HG02840 (cell line): ENCODE data around the gene GOLIM4.
"Not testable (repeated sequence)": the region's sequence is repeated elsewhere in the genome, so short reads cannot be mapped to it uniquely, and the experiment has no call there.

Source experiments
- ATAC-seq: cut with Tn5 transposase; IDR thresholded peaks from one replicate; pipeline ENCODE4 v1.9.1; 2021; ENCODE audit warnings: mild to moderate bottlenecking, moderate library complexity, moderate number of reproducible peaks; ENCODE audit not compliant: unreplicated experiment, low FRiP score

Gene GOLIM4, protein sequence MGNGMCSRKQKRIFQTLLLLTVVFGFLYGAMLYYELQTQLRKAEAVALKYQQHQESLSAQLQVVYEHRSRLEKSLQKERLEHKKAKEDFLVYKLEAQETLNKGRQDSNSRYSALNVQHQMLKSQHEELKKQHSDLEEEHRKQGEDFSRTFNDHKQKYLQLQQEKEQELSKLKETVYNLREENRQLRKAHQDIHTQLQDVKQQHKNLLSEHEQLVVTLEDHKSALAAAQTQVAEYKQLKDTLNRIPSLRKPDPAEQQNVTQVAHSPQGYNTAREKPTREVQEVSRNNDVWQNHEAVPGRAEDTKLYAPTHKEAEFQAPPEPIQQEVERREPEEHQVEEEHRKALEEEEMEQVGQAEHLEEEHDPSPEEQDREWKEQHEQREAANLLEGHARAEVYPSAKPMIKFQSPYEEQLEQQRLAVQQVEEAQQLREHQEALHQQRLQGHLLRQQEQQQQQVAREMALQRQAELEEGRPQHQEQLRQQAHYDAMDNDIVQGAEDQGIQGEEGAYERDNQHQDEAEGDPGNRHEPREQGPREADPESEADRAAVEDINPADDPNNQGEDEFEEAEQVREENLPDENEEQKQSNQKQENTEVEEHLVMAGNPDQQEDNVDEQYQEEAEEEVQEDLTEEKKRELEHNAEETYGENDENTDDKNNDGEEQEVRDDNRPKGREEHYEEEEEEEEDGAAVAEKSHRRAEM

DNA sequence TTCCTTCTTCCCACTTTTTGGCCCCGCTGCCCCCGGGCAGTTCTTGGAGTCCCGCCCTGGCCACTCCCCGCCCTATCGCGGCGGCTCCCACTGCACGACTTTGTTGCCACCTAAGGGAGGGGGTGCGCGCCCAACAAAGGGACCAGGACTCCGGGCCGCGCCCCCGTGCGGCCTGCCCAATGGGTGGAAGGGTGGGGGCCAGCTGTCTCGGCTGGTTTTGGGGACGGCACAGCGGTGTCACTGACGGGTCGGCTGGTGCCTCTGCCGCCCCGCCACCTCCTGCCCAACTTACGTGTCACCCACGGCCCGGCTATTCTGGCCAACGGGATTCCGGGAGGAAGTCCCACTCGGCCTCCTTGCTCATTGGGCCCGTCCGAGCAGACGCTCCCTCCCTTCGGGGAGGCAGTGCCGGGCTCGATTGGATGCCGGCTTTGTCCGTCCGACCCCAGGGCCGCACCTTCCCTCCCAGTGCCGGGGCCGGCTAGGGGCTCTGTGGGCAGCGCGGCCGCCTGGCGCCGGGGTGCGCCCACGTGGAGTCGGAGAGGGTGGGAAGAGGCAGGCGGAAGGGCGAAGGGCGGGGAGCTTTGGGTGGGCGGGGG, at the start of gene GOLIM4:
TSS of gene GOLIM4 (minus strand) at position 314 of the 599 bp plus-strand sequence. CDS start 639 bp downstream, outside the sequence.
- peak; percentile 89 for ATAC-seq

DNA sequence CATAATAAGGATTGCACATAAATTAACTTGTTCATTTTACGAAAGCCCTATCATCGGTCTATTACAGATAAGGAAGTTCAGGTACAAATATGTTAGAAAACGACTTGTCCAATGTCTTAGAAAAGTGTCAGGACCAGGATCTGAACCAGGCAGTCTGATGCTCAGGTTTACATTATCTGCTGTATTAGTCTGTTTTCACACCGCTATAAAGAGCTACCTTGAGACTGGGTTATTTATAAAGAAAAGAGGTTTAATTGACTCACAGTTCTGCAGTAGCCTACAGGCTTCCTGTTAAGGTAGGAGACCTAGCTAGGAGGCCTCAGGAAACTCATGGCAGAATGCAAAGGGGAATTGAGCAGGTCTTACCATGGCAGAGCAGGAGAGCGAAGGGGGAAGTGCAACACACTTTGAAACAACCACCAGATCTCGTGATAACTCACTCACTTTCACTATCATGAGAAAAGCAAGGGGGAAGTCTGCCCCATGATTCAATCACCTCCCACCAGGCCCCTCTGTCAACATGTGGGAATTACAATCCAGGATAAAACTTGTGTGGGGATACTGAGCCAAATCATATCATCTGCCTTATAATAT, 45.8 kb upstream of the GOLIM4 start:
- ATAC-seq: no peak

DNA sequence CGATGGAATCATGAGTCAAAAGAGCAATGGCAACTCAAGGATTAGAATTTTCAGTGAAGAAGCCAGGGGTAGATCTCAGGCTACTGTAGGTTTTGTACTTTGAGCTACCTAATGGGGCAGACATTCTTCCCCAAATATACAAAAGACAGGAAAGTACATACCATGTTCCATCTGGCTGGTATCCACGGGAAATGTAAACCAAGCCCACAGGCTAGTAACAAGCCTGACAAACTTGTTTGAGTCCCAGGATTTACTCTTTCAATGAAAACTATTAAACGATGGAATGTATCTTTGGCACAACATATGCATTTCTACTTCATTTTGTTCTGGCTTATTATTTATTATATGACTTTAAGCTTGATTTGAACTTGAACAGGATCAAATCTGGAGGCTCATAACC, 44.2 kb upstream of the GOLIM4 start:
- no peak for ATAC-seq

DNA sequence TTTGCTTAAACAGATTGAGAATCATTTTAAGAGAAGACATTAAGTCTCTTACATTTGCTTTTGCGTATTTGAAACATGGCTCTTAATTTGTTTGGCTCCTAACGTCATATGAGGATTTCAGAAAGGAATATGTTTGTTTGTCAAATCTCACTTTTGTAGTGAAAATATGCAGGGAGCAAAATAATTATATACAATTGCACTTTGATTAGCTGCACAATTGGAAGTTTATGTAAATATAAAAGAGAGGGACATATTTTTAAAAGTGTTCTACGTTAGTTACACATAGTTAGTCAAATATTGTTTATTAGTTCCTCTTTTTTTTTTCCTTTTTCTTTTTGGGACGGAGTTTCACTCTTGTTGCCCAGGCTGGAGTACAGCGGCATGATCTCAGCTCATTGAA, 42.7 kb upstream of the GOLIM4 start:
- no peak for ATAC-seq

DNA sequence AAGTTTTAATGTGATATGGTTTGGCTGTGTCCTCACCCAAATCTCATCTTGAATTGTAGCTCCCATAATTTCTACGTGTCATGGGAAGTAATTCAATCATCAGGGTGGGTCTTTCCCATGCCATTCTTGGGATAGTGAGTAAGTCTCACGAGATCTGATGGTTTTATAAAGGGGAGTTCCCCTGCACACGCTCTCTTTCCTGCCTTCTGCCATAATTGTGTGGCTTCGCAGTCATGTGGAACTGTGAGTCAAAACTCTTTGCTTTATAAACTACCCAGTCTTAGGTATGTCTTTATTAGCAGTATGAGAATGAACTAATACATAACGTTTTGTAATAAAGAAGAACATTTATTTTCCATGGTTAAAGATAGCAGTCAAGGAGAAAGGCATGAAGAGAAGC, 39.2 kb upstream of the GOLIM4 start:
- ATAC-seq: no peak

DNA sequence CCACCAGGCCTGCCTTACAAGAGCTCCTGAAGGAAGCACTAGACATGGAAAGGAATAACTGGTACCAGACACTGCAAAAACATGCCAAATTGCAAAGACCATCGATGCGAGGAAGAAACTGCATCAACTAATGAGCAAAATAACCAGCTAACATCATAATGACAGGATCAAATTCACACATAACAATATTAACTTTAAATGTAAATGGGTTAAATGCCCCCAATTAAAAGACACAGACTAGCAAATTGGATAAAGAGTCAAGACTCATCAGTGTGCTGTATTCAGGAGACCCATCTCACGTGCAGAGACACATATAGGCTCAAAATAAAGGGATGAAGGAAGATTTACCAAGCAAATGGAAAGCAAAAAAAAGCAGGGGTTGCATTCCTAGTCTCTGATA, 34.5 kb upstream of the GOLIM4 start:
- not testable (repeated sequence) for ATAC-seq

DNA sequence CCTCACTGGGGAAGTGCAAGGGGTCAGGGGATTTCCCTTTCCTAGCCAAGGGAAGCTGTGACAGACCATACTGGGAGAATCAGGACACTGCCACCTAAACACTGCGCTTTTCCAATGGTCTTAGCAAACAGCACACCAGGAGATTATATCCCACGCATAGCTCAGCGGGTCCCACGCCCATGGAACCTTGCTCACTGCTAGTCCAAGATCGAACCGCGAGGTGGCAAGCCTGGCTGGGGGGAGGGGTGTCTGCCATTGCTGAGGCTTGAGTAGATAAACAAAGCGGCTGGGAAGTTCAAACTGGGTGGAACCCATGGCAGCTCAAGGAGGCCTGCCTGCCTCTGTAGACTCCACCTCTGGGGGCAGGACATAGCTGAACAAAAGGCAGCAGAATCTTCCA, 32.7 kb upstream of the GOLIM4 start:
- ATAC-seq: not testable (repeated sequence)

DNA sequence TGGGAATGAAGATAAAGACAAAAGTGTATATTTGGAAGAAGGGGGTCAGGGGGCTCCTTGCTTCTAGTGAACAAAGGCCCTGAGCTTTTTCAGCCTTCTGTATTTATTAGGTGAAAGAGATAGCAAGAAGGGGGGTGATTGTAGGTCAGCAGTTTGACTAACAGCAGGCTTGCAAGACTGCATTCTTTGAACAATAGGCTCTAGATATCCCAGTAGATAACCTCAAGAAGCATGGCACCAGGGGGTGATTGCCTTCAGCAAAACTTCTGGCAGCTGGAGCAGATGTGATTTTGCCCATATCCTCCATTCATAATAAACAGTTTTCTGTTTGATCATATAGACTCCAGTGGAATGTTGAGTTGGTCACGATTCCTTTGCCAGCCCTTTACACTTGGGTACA, 31.7 kb upstream of the GOLIM4 start:
- no peak for ATAC-seq

DNA sequence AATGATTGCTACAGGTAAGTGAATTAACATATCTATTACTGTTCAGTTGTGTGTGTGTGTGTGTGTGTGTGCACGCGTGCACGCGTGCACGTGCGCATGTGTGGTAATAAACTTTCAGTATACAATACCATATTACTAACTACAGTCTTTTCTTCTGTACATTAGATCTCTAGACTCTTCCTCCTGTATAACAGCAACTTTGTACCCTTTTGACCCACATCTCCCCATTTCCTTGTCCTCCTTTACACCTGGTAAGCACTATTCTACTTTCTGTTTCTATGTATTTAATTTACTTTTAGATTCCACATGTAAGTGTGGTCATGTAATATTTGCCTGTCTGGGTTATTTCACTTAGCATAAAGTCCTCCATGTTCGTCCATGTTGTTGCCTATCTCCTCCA, 29.1 kb upstream of the GOLIM4 start:
- ATAC-seq: no peak

DNA sequence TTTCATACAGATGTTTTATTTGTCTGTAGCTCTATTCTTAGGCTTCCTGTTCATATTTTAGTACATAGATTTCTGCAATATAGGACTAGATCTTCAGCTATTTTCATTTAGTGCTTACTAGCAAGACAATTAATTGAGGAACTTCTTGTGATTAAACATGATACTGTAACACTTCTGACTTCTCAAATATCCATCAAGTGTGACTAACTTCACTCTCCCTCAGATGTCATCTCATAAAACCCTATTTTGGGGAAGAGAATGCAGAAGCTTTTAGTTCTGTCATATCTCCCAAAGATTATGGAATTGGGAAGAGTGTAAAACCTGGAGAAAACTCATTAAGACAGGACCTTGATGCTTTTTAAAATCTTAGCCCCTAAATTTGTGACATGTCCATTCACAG, 28.6 kb upstream of the GOLIM4 start:
- no peak for ATAC-seq

DNA sequence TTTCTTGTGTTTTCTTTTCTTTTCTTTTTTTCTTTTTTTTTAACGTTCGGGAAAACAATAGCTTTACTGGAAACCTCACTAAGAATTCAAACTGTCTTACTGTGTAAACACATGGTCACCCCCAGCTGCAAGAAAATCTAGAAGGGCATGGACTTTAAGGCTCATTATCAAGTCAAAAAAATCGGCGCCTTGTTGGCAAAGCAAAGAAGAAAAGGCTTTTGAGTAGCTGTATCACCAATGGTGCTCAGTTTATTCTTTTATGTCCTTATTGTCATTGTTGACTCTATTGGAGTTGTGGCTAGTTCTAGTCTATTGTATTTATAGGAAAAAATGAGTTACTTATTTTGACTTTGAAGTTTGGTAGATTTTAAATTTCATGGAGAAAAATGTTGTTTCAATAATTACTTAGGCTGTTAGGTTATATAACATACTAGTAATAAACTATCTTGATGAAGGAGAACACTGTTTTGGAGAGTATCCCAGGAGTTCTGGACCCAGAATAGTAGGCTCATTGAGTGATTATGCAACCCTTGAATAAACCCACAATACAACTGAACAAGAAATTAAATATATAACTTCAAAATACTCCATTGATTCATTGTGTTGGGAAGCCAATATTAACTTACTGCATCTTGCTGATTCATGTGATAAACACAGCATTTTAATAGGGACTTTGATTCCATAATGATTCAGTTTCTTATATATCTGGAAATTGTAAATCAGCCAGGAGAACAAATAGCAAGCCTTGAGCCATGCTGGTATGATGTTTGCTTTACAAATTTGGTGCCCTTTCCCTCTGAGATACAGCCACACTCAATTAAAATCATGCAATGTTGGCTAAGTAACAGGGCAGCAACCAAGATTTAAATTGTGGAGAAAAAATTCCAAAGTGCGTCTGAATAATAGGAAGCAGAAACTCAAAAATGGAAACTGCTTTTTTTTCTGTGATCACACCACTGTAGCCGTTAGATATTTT, 27.8 kb upstream of the GOLIM4 start:
- no peak for ATAC-seq

DNA sequence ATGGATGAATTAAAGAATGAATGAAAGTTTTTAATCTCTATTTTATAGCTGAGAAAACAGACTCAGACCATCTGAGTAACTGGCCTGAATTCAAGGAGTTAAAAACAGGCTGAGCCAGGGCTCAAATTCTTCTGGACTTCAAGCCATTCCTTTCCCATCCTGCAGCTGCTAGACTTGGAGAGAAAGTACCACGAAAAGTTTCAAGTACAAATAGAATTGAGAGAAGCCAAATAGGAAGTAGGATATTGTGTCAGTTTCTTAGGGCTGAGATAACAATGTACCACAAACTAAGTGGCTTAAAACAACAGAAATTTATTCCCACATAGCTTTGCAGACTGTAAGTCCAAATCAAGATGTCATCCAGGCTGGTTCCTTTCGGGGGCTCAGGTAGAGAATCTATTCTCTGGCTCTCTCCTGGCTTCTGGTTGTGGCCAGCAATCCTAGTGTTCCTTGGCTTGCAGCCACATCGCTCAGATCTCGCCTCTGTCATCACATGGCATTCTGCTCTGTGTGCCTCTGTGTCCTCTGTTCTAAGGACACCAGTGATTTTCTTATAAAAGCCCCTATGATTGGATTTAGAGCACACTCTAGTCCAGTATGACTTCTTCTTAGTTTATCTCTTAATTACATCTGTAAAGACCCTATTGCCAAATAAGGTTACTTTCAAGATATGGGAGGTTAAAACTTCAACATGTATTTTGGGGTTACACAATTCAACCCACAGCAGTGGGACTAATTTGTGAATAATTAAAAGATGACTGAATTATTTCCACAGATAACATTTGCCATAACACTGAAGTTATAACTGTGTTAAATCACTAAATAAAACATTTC, 25.7 kb upstream of the GOLIM4 start:
- no peak for ATAC-seq

DNA sequence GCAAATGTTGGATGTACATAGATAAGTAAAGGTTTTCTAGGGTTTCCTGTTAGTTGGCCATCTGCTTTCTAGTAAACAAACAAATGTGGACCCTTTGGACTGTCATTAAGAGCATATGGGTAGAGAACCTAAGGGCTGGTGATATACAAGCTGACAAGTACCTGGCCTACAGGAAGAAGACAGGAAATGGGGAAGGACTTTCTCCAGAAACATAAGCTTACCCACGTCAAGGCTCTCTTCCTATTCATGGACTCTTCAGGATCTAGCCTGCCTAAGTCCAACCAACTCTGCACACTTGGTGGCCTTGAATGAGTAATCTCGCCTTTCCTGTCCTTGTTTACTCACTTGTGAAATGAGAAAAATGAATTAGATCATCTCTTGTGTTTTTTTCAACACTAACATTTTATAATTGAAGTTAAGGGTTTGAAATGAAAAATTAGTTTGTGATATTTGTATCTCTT, 22.2 kb upstream of the GOLIM4 start:
- no peak for ATAC-seq

DNA sequence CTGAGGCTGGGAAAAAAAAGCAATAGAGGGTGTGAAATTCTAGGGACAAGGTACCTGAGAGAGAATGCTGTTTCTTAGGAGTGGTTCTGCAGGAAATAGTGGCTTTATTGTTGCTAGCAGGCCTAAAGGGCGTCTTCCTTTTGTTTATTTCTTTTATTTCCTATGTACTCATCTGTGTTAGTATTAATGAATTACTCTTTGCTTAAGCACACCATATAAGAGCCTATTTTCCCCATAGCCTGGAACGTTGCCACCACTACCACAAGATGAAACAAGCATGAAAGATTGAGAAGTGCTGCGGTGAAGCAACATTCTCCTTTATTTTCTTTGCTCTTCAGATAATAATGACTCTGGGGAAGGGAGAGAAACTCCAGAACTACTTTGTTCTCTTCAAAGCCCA, 21.3 kb upstream of the GOLIM4 start:
- no peak for ATAC-seq

DNA sequence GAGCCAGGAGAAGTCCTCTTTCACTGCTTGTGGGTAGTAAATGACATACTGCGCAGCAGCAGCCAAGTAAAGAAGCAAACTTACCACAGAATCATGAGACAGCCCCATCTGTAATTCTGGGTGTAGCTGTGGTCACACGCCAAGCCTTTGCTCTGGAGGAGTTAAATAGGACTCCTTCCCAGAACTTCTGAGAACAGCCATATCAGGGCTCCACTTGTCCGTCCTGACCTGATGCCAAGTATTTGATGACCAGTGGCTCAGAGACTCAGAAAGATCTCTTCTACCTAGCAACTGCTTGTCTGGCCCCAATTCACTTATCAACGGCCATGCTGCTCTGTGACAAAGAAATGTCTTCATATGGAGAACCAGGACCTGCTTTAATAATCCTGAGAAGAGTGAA, 20.6 kb upstream of the GOLIM4 start:
- no peak for ATAC-seq

DNA sequence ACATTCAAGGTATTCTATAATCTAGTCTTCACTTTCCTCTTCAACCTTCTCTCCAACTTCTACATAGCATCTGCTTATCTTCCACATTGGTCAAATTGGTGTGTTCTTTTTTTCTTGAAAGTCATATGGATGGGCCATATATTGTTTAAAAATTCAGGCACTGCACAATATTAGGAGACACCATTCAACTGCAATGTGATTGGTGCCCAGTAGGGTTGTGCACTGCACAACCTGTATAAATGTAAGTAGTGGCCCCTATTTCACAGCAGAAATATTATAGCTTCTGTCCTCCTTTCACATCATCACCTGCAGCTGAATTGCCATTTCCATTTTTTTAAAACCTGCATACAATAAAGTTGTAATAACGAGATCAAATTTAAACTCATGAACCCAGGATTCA, 18.1 kb upstream of the GOLIM4 start:
- ATAC-seq: no peak

DNA sequence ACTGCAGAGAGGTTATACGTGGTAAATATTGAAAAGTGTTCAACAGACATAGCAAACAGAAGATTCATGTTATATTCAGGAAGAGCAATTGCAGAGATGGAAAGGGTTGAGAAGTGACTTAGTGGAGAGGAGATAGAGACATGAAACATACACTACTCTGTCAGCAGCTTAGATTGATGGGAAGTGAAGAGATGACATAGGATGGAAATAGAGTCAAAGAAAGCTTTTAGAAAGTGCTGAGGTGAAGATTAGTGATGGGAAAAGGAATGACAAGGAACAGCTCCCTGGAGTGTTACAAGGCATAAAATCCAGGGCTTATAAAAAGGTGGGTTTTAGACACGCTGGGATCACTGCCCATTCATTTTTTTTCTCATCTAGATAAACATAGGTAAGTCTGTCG, 17.2 kb upstream of the GOLIM4 start:
- ATAC-seq: no peak

DNA sequence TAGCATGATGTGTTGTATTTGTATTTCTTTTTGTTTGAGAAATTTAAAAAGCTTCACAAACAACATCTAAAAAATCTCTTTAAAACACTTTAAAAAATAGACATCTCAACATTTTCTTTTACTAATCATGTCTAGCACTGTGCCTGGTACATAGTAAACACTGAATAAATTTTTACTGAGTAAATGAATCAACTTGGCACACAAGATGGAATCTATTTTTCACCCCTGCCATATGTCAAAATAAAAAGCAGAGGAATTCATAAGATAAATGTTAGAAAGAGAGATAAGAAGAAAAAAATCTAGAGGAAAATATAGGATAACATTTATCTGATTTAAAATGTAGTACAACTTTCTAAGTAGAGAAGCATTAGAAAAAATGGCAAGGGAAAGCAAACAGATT, 8.6 kb upstream of the GOLIM4 start:
- no peak for ATAC-seq

DNA sequence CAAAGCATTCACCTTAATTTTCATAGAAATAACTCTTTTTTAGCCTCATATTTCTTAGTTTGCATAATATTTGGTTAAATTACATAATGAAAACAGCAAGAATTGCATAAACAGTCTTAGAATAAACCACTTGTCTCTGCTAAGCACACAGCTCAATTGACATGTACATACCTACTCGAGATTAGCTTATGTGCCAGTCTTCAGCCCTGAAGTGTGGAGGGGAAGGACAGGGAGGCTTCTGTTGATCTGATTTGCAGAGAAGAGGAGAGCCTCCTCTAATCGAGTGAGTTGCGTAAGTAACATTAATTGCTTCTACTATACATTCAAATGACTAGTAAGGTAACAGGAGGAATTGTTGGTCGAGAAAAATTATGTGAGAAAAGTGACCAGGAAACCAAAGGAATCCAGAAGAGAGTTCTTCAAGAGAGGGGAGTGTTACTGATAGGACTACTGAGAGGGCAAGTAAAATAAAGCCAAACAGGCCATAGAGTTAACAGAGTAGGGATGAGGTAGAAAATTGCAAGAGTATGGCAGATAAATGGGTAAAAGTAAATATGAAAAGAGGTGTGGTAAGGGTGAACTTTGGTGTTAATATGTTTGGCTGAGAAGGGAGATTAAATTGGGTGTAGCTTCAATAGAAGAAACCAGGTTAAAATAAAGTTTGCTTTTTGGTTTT, 7.1 kb upstream of the GOLIM4 start:
- no peak for ATAC-seq
